Neural cell (in vitro differentiated cells): ENCODE data around the gene NRP1. TPM values are rescaled to one million over a fixed set of nuclear protein-coding genes. Genes with fewer than 3 reads are reported as not detected.
"Not testable (repeated sequence)": the region's sequence is repeated elsewhere in the genome, so short reads cannot be mapped to it uniquely, and the experiment has no call there.

Experiments
- H2AFZ ChIP-seq: fragments of 200-600, 300-800 bp; sonication (generic), shearing (Covaris generic); 2 replicates; pipeline ENCODE4 v1.6.0; 2014; ENCODE audit warnings: low read depth, mild to moderate bottlenecking, antibody characterized with exemption, low read length, moderate library complexity
- H3F3A ChIP-seq: fragments of 200-600 bp; shearing (Covaris generic); 2 replicates; pipeline ENCODE4 v1.6.1; 2016; ENCODE audit warnings: mild to moderate bottlenecking, moderate library complexity, mixed read lengths, antibody characterized with exemption, low read length; ENCODE audit not compliant: insufficient read depth, poor library complexity, severe bottlenecking
- H3K27ac ChIP-seq: fragments of 200-600, 300-800 bp; sonication (generic), shearing (Covaris generic); 2 replicates; pipeline ENCODE4 v1.5.1; 2014; ENCODE audit warnings: mild to moderate bottlenecking, low read length, moderate library complexity
- H3K27me3 ChIP-seq: fragments of 300-800, 200-600 bp; sonication (generic), shearing (Covaris generic); 2 replicates; pipeline ENCODE4 v1.6.0; 2014; ENCODE audit warnings: mild to moderate bottlenecking, low read depth, low read length, moderate library complexity; ENCODE audit not compliant: insufficient read depth
- H3K36me3 ChIP-seq: fragments of 300-800, 200-600 bp; sonication (generic), shearing (Covaris generic); 2 replicates; pipeline ENCODE4 v1.5.1; 2014; ENCODE audit warnings: mild to moderate bottlenecking, antibody characterized with exemption, low read length, moderate library complexity; ENCODE audit not compliant: insufficient read depth
- H3K4me2 ChIP-seq: fragments of 300-800, 200-600 bp; sonication (generic), shearing (Covaris generic); 2 replicates; pipeline ENCODE4 v1.6.0; 2014; ENCODE audit warnings: mild to moderate bottlenecking, low read length
- H3K4me3 ChIP-seq: fragments of 300-800, 200-600 bp; sonication (generic), shearing (Covaris generic); 2 replicates; pipeline ENCODE4 v1.5.1; 2014; ENCODE audit warnings: mild to moderate bottlenecking, low read length, moderate library complexity
- H3K79me2 ChIP-seq: fragments of 200-600 bp; shearing (Covaris generic); replicated peaks from 2 replicates; pipeline ENCODE4 v1.6.0; 2014; ENCODE audit warnings: mild to moderate bottlenecking, low read length, moderate library complexity; ENCODE audit not compliant: insufficient read depth
- H3K9ac ChIP-seq: fragments of 300-800, 200-600 bp; sonication (generic), shearing (Covaris generic); 2 replicates; pipeline ENCODE4 v1.6.1; 2016; ENCODE audit warnings: mild to moderate bottlenecking, low read length, mixed read lengths
- H3K9me2 ChIP-seq: fragments of 200-600 bp; shearing (Covaris generic); 2 replicates; pipeline ENCODE4 v1.6.1; 2016; ENCODE audit warnings: mild to moderate bottlenecking, low read length, mixed read lengths; ENCODE audit not compliant: insufficient read depth
- H3K9me3 ChIP-seq: fragments of 200-600, 300-800 bp; sonication (generic), shearing (Covaris generic); 2 replicates; pipeline ENCODE4 v1.6.1; 2016; ENCODE audit warnings: mild to moderate bottlenecking, mixed run types, low read length, moderate library complexity, mixed read lengths
- H4K20me1 ChIP-seq: fragments of 200-600 bp; shearing (Covaris generic); 2 replicates; pipeline ENCODE4 v1.6.1; 2016; ENCODE audit warnings: mild to moderate bottlenecking, mixed run types; ENCODE audit not compliant: insufficient read depth
- EP300 ChIP-seq: fragments of 450-650 bp; conservative IDR thresholded peaks from 2 replicates; pipeline ENCODE4 v1.6.1; 2014; ENCODE audit warnings: antibody characterized with exemption, mild to moderate bottlenecking, moderate library complexity; ENCODE audit not compliant: poor library complexity, severe bottlenecking
- EZH2 ChIP-seq: fragments of 200-600, 300-800 bp; shearing (Covaris generic), sonication (generic); IDR thresholded peaks from 2 replicates; pipeline ENCODE4 v1.6.1; 2014; ENCODE audit warnings: antibody characterized with exemption, low read length, borderline replicate concordance, mild to moderate bottlenecking; ENCODE audit not compliant: insufficient read depth, poor library complexity, severe bottlenecking
- MXI1 ChIP-seq: fragments of 450-650 bp; conservative IDR thresholded peaks from 2 replicates; pipeline ENCODE4 v1.6.1; 2014; ENCODE audit warnings: antibody characterized with exemption, mild to moderate bottlenecking; ENCODE audit not compliant: poor library complexity, severe bottlenecking
- POLR2AphosphoS5 ChIP-seq: IDR thresholded peaks from 2 replicates; pipeline ENCODE4 v1.6.1; 2012
- RAD21 ChIP-seq: fragments of 450-650 bp; conservative IDR thresholded peaks from 2 replicates; pipeline ENCODE4 v1.6.1; 2014; ENCODE audit warnings: antibody characterized with exemption, mild to moderate bottlenecking, moderate library complexity
- REST ChIP-seq: IDR thresholded peaks from 2 replicates; pipeline ENCODE4 v1.6.1; 2012; ENCODE audit warnings: borderline replicate concordance
- SMC3 ChIP-seq: fragments of 450-650 bp; conservative IDR thresholded peaks from 2 replicates; pipeline ENCODE4 v1.6.1; 2014; ENCODE audit warnings: antibody characterized with exemption, mild to moderate bottlenecking, moderate library complexity; ENCODE audit not compliant: poor library complexity
- TAF1 ChIP-seq: IDR thresholded peaks from 2 replicates; pipeline ENCODE4 v1.6.1; 2012; ENCODE audit warnings: low read depth
- polyA plus RNA-seq: library from polyadenylated mRNA; depleted of rRNA; stranded (reverse); fragments of >200 nt; gene quantifications from 2 replicates; pipeline ENCODE4 v1.2.3, GENCODE V29; 2014
- TF ChIP-seq, protein P1 (sequence below): fragments of 450-650 bp; IDR thresholded peaks from 2 replicates; pipeline ENCODE4 v1.5.1; 2014; ENCODE audit warnings: antibody characterized with exemption, mild to moderate bottlenecking, moderate library complexity; ENCODE audit not compliant: poor library complexity, severe bottlenecking

The NRP1 gene
- polyA plus RNA-seq, 1 donor from 2014 or later: 23.2 TPM

- not testable (repeated sequence) for H2AFZ ChIP-seq, H3K9me2 ChIP-seq, H3K79me2 ChIP-seq, H3K27me3 ChIP-seq, H3F3A ChIP-seq, H3K4me2 ChIP-seq, H3K9me3 ChIP-seq, H3K36me3 ChIP-seq, H3K4me3 ChIP-seq, H3K9ac ChIP-seq, H3K27ac ChIP-seq, H4K20me1 ChIP-seq
Measured at GRCh38 chr10:33222304-33222703, 112.2 kb downstream of the NRP1 start.

DNA sequence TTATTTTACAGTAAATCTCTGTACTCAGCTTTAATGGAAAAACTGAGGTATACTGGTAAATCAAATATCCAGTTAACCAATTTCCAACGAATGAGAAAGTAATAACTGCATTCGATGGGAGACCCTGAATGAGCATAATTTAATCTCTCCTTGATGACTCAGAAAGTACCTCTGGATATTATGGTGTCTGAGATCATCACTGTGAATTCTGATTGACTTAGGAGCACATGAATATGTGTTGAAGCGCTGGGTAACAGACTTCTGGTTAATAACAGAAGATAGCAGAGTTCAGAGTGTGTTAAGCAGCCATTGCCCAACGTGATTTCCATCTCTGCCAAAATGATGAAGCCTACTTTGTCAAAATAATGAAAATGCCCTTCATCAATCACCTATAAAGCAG lies 116.6 kb downstream of the NRP1 start:
- TF ChIP-seq EZH2 (no peak), POLR2AphosphoS5 (no peak), EP300 (no peak), TAF1 (no peak), SMC3 (no peak), MXI1 (no peak), RAD21 (no peak), REST (no peak)
- TF ChIP-seq, protein P1, sequence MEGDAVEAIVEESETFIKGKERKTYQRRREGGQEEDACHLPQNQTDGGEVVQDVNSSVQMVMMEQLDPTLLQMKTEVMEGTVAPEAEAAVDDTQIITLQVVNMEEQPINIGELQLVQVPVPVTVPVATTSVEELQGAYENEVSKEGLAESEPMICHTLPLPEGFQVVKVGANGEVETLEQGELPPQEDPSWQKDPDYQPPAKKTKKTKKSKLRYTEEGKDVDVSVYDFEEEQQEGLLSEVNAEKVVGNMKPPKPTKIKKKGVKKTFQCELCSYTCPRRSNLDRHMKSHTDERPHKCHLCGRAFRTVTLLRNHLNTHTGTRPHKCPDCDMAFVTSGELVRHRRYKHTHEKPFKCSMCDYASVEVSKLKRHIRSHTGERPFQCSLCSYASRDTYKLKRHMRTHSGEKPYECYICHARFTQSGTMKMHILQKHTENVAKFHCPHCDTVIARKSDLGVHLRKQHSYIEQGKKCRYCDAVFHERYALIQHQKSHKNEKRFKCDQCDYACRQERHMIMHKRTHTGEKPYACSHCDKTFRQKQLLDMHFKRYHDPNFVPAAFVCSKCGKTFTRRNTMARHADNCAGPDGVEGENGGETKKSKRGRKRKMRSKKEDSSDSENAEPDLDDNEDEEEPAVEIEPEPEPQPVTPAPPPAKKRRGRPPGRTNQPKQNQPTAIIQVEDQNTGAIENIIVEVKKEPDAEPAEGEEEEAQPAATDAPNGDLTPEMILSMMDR: no peak
- Histone ChIP-seq H3K27me3 (no peaks in the 10 kb centered on the region), H3K9ac (no peak overlapping the region), H3K4me2 (no peak overlapping the region), H3K79me2 (no peaks in the 10 kb centered on the region), H2AFZ (no peak overlapping the region), H3K36me3 (peaks cover 15% of the 10 kb centered on the region), H3K9me3 (no peaks in the 10 kb centered on the region), H3K27ac (no peak overlapping the region), H3F3A (no peaks in the 10 kb centered on the region), H3K4me3 (no peak overlapping the region), H3K9me2 (no peaks in the 10 kb centered on the region), H4K20me1 (no peaks in the 10 kb centered on the region)

DNA sequence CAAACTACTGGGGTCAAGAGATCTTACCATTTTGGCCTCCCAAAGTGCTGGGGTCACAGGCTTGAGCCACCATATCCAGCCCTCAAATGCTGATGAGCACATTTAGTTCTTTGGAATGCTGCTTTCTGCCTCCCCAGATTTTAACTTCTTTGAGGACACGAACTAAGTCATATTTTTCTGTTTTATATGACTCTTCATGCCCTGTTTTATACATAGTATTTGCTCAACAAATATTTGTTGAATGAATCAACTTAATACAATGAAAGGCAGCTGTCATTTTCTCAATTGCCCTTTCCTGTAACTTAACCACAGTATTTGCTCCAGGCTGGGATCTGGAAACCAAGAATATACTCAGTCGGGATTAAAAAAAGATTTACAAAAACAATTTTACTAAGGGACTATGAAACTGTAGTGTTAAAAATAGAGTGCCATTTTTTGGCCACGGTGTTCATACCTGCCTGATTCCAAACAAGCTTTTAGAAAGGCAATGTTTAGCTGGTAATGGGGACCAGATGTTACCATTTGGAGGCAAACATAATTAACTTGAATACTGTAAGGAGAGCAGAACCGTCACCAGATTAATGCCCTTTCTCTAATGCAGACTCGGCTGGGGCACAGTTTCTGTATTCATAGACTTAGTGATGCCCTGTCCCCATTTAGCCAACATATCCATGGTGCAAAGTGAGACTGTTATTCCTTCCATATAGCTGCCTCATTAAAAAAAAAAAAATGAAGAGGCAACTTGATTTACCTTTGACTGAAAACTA lies 117.6 kb downstream of the NRP1 start:
- H4K20me1 ChIP-seq: no peaks in the 10 kb centered on the region
- no peaks in the 10 kb centered on the region for H3K79me2 ChIP-seq
- no peaks in the 10 kb centered on the region for H3K27me3 ChIP-seq
- H2AFZ ChIP-seq: no peak overlapping the region
- H3K4me3 ChIP-seq: no peak overlapping the region
- H3K9ac ChIP-seq: no peak overlapping the region
- TF ChIP-seq MXI1: no peak
- no peak for TF ChIP-seq EZH2
- TF ChIP-seq REST: no peak
- no peak for TF ChIP-seq RAD21
- TF ChIP-seq, protein P1: no peak
- no peak for TF ChIP-seq TAF1
- TF ChIP-seq SMC3: no peak
- no peak for TF ChIP-seq EP300
- no peak for TF ChIP-seq POLR2AphosphoS5
- H3K36me3 ChIP-seq: peaks cover 15% of the 10 kb centered on the region
- H3F3A ChIP-seq: no peaks in the 10 kb centered on the region
- no peaks in the 10 kb centered on the region for H3K9me2 ChIP-seq
- no peaks in the 10 kb centered on the region for H3K9me3 ChIP-seq
- no peak overlapping the region for H3K4me2 ChIP-seq
- no peak overlapping the region for H3K27ac ChIP-seq
